HL-60/S4 (cell line): ENCODE measurements around the gene C15orf39.
"Not testable (repeated sequence)": the region's sequence is repeated elsewhere in the genome, so short reads cannot be mapped to it uniquely, and the experiment has no call there.

ENCODE experiments used
- in situ Hi-C: fragments of 300-500 bp; cut with MboI; formaldehyde crosslinking; loops from 2 replicates; pipeline ENCODE4 v1.14.3; 2022; ENCODE audit warnings: low sequenced_read_pairs

C15orf39 gene

GRCh38 chr15:75201616-75202250 is at the start of gene C15orf39:
Gene C15orf39 (plus strand): TSS chr15:75201882. CDS start chr15:75206049, 4,167 bp downstream.
- in situ Hi-C loops: loop anchor here (10.0 kb wide), 1 partner anchor 97 kb away; no protein-coding TSS in a partner anchor

DNA sequence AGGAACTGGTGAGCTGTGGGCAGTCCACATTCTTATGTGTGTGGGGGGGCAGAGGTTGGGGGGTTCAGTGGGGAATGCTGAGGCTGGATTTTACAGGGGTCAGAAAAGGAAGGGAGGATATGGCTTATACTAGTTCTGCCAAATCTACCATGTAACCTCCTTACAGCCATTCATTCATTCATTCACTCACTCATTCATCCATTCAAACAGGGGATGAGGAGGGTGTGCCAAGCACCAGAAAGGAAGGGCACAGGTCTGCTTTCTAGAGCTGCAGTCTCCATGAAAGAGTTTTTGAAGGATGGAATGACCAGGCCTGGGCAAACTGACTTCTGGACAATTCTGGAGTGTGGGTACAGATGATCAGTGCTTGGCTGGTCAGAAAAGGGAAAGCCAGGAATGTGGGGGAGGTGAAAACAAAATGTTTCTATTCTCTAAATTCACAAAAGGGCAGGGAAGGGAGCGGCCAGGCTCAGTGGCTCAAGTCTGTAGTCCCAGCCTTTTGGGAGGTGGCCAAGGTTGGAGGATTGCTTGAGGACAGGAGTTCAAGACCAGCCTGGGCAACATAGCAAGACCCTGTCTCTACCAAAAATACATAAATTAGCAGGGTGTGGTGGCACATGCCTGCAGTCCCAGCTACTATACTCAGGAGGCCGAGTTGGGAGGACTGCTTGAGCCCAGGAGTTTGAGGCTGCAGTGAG is 49.2 kb upstream of the C15orf39 start:
- in situ Hi-C loops: no loop called here

GRCh38 chr15:75153087-75153486 is 48.6 kb upstream of the C15orf39 start:
- in situ Hi-C loops: no loop called here

DNA sequence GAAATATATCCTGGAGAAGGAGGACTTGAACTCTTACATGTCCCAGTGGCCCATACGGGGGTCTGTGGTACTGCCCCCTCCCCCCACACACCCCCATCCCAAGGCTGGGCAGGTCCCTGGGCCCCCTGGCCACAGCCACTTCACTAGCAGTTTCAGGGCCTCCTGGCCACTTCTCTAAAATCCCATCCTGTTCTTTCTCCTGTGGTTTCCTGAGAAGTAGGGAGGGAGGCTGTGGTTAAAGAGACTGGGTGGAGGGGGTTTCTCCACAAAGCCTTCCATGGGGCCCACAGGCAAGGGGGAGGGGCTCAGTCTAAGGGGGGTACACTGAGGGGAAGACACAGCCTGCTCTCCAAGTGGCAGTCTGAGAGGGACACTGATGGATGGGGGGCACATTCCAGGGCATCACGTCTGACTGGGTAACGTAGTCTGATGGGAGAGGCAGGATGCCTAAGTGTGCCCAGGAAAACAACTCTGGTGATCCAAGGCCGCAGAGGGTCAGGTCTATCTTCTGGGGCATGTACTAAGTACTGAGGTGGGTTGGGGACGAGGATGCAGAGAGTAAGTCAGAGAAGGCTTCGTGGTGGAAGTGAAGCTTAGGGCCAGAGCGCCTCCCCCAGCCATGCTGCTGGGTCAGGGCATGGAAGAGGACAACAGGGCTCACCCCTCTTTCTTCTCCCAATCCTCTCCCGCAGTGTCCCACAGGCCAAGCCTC is 48.0 kb upstream of the C15orf39 start:
- in situ Hi-C loops: no loop called here

- in situ Hi-C loops: no loop called here
Measured at GRCh38 chr15:75154461-75155062, 47.1 kb upstream of the C15orf39 start.

GRCh38 chr15:75156326-75157215 is 45.1 kb upstream of the C15orf39 start:
- in situ Hi-C loops: no loop called here

DNA sequence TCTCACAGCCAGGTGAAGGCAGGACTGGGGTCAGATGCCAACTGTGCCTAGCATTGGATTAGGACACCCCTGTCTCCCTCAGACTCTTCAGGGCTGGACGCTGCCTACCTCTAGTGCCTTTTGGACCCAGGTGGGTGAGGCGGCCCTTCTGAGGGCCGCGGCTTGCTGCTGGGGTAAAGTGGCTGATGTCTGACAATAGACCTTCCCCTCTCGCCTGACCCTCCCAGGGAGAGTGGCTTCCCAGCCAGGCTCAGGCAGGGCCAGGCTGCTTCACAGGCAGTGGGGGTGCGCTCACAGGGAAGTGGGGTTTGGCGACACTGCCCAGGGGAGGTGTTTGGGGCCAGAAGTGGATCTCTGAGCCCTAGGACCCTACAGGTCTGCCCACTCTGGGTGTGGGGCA is 43.3 kb upstream of the C15orf39 start:
- in situ Hi-C loops: no loop called here

GRCh38 chr15:75159244-75159643 is 42.4 kb upstream of the C15orf39 start:
- in situ Hi-C loops: no loop called here

GRCh38 chr15:75161106-75161916 is 40.4 kb upstream of the C15orf39 start:
- in situ Hi-C loops: no loop called here

GRCh38 chr15:75161917-75162414 is 39.7 kb upstream of the C15orf39 start:
- in situ Hi-C loops: no loop called here

- in situ Hi-C loops: no loop called here
Measured at GRCh38 chr15:75163150-75163564, 38.5 kb upstream of the C15orf39 start.

- in situ Hi-C loops: no loop called here
Measured at GRCh38 chr15:75164625-75165350, 36.9 kb upstream of the C15orf39 start.

GRCh38 chr15:75166489-75167063 is 35.1 kb upstream of the C15orf39 start:
- in situ Hi-C loops: not testable (repeated sequence)

DNA sequence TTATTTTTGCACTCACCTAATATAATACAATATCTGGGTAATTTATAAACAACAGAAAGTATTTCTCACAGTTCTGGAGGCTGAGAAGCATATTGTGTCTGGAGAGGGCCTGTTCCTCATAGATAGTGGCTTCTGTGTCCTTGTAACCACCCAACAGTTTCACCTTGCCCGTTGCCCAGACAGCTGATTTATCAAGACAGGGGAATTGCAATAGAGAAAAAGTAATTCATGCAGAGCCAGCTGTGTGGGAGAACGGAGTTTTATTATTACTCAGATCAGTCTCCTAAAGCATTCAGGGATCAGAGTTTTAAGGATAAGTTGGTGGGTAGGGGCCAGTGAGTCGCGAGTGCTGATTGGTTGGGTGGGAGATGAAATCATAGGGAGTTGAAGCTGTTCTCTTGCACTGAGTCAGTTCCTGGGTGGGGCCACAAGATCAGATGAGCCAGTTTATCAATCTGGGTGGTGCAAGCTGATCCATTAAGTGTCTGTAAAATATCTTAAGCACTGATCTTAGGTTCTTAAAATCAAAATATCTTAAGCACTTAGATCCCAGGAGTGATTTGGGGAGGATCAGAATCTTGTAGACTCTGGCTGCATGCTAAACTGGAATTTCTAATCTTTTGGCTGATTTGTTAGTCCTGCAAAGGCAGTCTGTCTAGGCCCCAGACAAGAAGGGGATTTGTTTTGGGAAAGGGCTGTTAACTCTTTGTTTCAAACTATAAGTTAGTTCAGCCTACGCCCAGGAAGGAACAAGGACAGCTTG is 33.9 kb upstream of the C15orf39 start:
- in situ Hi-C loops: no loop called here

DNA sequence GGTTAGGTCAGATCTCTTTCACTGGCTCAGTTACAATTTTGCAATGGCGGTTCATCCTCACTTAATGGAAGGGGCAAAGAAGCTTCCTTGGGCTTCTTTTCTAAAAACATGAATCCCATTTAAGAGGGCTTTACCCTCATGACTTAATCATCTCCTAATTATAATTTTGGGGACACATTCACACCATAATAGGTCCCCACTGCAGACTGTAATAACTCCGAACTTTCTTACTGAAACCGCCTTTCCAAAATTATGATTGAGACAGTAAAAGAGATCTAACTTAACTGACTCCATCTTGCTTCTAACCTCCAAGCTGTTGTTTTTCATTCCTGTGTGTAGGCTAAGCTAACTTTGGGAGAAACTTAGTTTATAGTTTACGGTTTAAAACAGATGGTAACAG is 33.3 kb upstream of the C15orf39 start:
- in situ Hi-C loops: no loop called here

- in situ Hi-C loops: no loop called here
Measured at GRCh38 chr15:75170203-75170602, 31.5 kb upstream of the C15orf39 start.

- in situ Hi-C loops: no loop called here
Measured at GRCh38 chr15:75170711-75171341, 30.9 kb upstream of the C15orf39 start.
